C4-2B (cell line): Measurements from ENCODE around the gene NT5DC4.

Experiments used
- CTCF ChIP-seq: fragments of 450-650 bp; conservative IDR thresholded peaks from 2 replicates; pipeline ENCODE4 v1.5.1; 2017; ENCODE audit warnings: mild to moderate bottlenecking
- ZFX ChIP-seq: fragments of 450-650 bp; IDR thresholded peaks from 2 replicates; pipeline ENCODE4 v1.6.1; 2017

GRCh38 chr2:112688086-112688880 lies 32.5 kb upstream of the NT5DC4 start:
- TF ChIP-seq CTCF (no peak), ZFX (no peak)
